Trophoblast cell (in vitro differentiated cells and primary cell): ENCODE results near the gene FOXL3.

Source experiments
- DNase-seq, 2 donors: peaks; one replicate each; pipeline ENCODE4 v3.0.0-alpha.2; 2016
- H2AFZ ChIP-seq: 2 replicates; pipeline ENCODE4 v1.6.1; 2013; ENCODE audit warnings: low read length, moderate library complexity, mild to moderate bottlenecking; ENCODE audit not compliant: insufficient read depth, poor library complexity
- H2AK5ac ChIP-seq: 2 replicates; pipeline ENCODE4 v1.6.1; 2013; ENCODE audit warnings: mild to moderate bottlenecking, low read length
- H2BK120ac ChIP-seq: 2 replicates; pipeline ENCODE4 v1.6.1; 2013; ENCODE audit warnings: low read length, mild to moderate bottlenecking, moderate library complexity; ENCODE audit not compliant: insufficient read depth, poor library complexity
- H2BK12ac ChIP-seq: 2 replicates; pipeline ENCODE4 v1.6.1; 2013; ENCODE audit warnings: mild to moderate bottlenecking, low read length, moderate library complexity
- H2BK5ac ChIP-seq: 2 replicates; pipeline ENCODE4 v1.6.1; 2013; ENCODE audit warnings: low read length, low read depth, moderate library complexity, mild to moderate bottlenecking; ENCODE audit not compliant: poor library complexity
- H3K14ac ChIP-seq: 2 replicates; pipeline ENCODE4 v1.6.1; 2013; ENCODE audit warnings: mild to moderate bottlenecking, low read length
- H3K18ac ChIP-seq: 2 replicates; pipeline ENCODE4 v1.6.1; 2013; ENCODE audit warnings: mild to moderate bottlenecking, low read length
- H3K23ac ChIP-seq: 2 replicates; pipeline ENCODE4 v1.6.1; 2013; ENCODE audit warnings: low read length
- H3K27ac ChIP-seq: 2 replicates; pipeline ENCODE4 v1.5.1; 2013; ENCODE audit warnings: low read depth, mild to moderate bottlenecking, inconsistent platforms, low read length, moderate library complexity
- H3K27me3 ChIP-seq: 2 replicates; pipeline ENCODE4 v1.6.1; 2013; ENCODE audit warnings: inconsistent platforms, mild to moderate bottlenecking, low read length, moderate library complexity; ENCODE audit not compliant: insufficient read depth
- H3K36me3 ChIP-seq, 2 experiments: 1 replicate in 1 of 2; 2 replicates in 1 of 2; pipeline ENCODE4 v1.6.1; 2013; ENCODE audit warnings: low read length in 2 of 2, mild to moderate bottlenecking in 2 of 2, moderate library complexity in 1 of 2; ENCODE audit not compliant: insufficient read depth in 2 of 2, control insufficient read depth in 1 of 2
- H3K4ac ChIP-seq: 2 replicates; pipeline ENCODE4 v1.6.1; 2013; ENCODE audit warnings: low read depth, mild to moderate bottlenecking, low read length, moderate library complexity
- H3K4me1 ChIP-seq, 2 experiments: 1 replicate in 1 of 2; 2 replicates in 1 of 2; pipeline ENCODE4 v1.6.1; 2013; ENCODE audit warnings: low read length in 2 of 2, mild to moderate bottlenecking in 2 of 2, moderate library complexity in 1 of 2; ENCODE audit not compliant: insufficient read depth in 2 of 2, control insufficient read depth in 1 of 2
- H3K4me2 ChIP-seq: 2 replicates; pipeline ENCODE4 v1.6.1; 2013; ENCODE audit warnings: inconsistent platforms, mild to moderate bottlenecking, low read length, moderate library complexity
- H3K4me3 ChIP-seq: 2 replicates; pipeline ENCODE4 v1.5.1; 2013; ENCODE audit warnings: mild to moderate bottlenecking, low read depth, low read length, inconsistent platforms
- H3K79me1 ChIP-seq: one replicate; pipeline ENCODE4 v1.6.1; 2013; ENCODE audit warnings: low read length
- H3K79me2 ChIP-seq: 2 replicates; pipeline ENCODE4 v1.6.1; 2013; ENCODE audit warnings: low read length, mild to moderate bottlenecking; ENCODE audit not compliant: control insufficient read depth, insufficient read depth, poor library complexity
- H3K9ac ChIP-seq: 2 replicates; pipeline ENCODE4 v1.6.1; 2013; ENCODE audit warnings: mild to moderate bottlenecking, low read length
- H3K9me3 ChIP-seq: 2 replicates; pipeline ENCODE4 v1.6.1; 2013; ENCODE audit warnings: low read depth, mild to moderate bottlenecking, control low read depth, inconsistent platforms, low read length; ENCODE audit not compliant: insufficient read depth
- H4K12ac ChIP-seq: 2 replicates; pipeline ENCODE4 v1.6.1; 2013; ENCODE audit warnings: low read depth, mild to moderate bottlenecking, low read length, moderate library complexity
- H4K8ac ChIP-seq: 2 replicates; pipeline ENCODE4 v1.6.1; 2013; ENCODE audit warnings: low read depth, mild to moderate bottlenecking, low read length, moderate library complexity
- H4K91ac ChIP-seq: one replicate; pipeline ENCODE4 v1.6.1; 2013; ENCODE audit warnings: low read depth, mild to moderate bottlenecking, low read length, moderate library complexity
- WGBS: extraction: QIAGEN DNeasy Blood & Tissue Kit; methylation state at CpG from one replicate; pipeline ENCODE4 v1.1.7; 2013; ENCODE audit warnings: missing lambda C conversion rate; ENCODE audit not compliant: insufficient read length, insufficient coverage; ENCODE audit errors: extremely low coverage; 5-methylcytosine and 5-hydroxymethylcytosine counted together

Gene FOXL3

DNA sequence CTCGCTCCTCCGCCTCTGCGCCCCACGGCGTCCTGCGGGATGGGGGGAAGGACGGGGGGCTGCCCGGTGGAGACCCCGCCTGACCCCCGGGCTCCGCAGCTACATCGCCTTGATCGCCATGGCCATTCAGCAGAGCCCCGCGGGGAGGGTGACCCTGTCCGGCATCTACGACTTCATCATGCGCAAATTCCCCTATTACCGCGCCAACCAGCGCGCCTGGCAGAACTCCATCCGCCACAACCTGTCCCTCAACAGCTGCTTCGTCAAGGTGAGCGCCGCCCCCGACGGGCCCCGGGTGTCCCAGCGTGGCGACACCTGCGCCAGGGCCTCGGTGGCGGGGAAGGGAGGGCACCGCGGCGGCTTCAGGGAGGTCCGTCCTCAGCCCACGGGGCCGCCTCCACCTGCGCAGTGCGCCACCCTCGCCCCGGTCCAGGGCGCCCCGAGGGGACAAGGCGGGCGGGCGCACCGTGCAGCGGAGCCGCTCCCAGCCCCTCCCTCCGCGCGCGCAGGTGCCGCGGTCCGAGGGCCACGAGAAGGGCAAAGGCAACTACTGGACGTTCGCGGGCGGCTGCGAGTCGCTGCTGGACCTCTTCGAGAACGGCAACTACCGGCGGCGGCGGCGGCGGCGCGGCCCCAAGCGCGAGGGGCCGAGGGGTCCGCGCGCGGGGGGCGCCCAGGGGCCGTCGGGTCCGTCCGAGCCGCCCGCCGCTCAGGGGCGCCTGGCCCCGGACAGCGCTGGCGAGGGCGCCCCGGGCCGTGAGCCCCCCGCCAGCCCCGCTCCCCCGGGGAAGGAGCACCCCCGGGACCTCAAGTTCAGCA, 793 bp downstream of the FOXL3 start:
- no peak overlapping the region for H3K9ac ChIP-seq
- peaks cover 10% of the 10 kb centered on the region for H3K9me3 ChIP-seq
- no peak overlapping the region for H2BK5ac ChIP-seq
- H2BK120ac ChIP-seq: no peak overlapping the region
- H3K4me1 ChIP-seq: no peaks in the 10 kb centered on the region
- DNase-seq: no peak
- no peak overlapping the region for H2AFZ ChIP-seq
- H4K8ac ChIP-seq: no peak overlapping the region
- H3K4me2 ChIP-seq: no peak overlapping the region
- H3K27me3 ChIP-seq: peaks cover 26% of the 10 kb centered on the region
- no peak overlapping the region for H3K4me3 ChIP-seq
- no peaks in the 10 kb centered on the region for H3K36me3 ChIP-seq
- no peaks in the 10 kb centered on the region for H3K79me2 ChIP-seq
- no peak overlapping the region for H4K12ac ChIP-seq
- no peak overlapping the region for H3K4ac ChIP-seq
- WGBS: no CpG with 5 or more reads among the region's 102 CpGs
- no peak overlapping the region for H3K23ac ChIP-seq
- no peak overlapping the region for H2BK12ac ChIP-seq
- H3K14ac ChIP-seq: no peak overlapping the region
- H3K79me1 ChIP-seq: no peaks in the 10 kb centered on the region
- no peak overlapping the region for H2AK5ac ChIP-seq
- no peak overlapping the region for H3K27ac ChIP-seq
- no peak overlapping the region for H3K18ac ChIP-seq
- no peak overlapping the region for H4K91ac ChIP-seq

DNA sequence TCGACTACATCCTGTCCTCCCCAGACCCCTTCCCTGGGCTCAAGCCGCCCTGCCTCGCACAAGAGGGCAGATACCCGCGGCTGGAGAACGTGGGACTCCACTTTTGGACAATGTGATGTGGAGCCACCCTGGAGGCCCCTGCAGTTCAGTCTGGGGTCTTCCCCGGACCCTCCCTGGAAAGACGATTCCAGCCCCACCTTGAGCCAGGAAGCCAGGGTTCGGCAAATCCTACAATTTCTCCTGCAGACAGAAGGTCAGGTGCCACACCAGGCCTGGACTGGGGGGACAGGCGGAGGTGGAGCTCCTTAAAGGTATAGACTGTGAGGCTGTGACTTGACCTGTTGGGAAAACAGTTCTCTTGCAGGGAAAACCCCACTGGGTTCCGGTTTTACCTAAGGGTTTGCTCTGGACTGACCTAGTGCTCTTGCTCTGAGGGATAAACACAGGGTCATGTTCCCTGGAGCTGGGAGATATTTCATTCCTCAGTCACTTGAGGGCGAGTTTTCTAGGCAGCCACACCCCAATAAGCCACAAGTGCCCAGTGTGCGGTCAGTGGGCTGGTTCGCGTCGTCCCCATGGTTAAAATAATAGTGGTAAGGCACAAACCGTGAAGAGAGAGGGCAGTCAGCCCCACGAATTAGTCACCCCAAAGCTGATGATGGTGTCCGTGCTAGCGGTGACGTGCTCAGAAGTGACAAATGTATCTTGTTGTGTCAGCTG, 1.6 kb downstream of the FOXL3 start:
- no peaks in the 10 kb centered on the region for H3K36me3 ChIP-seq
- H3K4me2 ChIP-seq: no peak overlapping the region
- no peak overlapping the region for H3K18ac ChIP-seq
- H3K9me3 ChIP-seq: peaks cover 10% of the 10 kb centered on the region
- no peak for DNase-seq
- H4K91ac ChIP-seq: no peak overlapping the region
- H3K23ac ChIP-seq: no peak overlapping the region
- peaks cover 26% of the 10 kb centered on the region for H3K27me3 ChIP-seq
- H4K12ac ChIP-seq: no peak overlapping the region
- H2AFZ ChIP-seq: no peak overlapping the region
- WGBS: no CpG with 5 or more reads among the region's 21 CpGs
- H2BK5ac ChIP-seq: no peak overlapping the region
- no peak overlapping the region for H3K9ac ChIP-seq
- H3K27ac ChIP-seq: no peak overlapping the region
- H2AK5ac ChIP-seq: no peak overlapping the region
- H4K8ac ChIP-seq: no peak overlapping the region
- no peak overlapping the region for H3K4me3 ChIP-seq
- no peak overlapping the region for H2BK120ac ChIP-seq
- no peaks in the 10 kb centered on the region for H3K4me1 ChIP-seq
- no peak overlapping the region for H3K14ac ChIP-seq
- H2BK12ac ChIP-seq: no peak overlapping the region
- H3K4ac ChIP-seq: no peak overlapping the region
- H3K79me1 ChIP-seq: no peaks in the 10 kb centered on the region
- no peaks in the 10 kb centered on the region for H3K79me2 ChIP-seq

DNA sequence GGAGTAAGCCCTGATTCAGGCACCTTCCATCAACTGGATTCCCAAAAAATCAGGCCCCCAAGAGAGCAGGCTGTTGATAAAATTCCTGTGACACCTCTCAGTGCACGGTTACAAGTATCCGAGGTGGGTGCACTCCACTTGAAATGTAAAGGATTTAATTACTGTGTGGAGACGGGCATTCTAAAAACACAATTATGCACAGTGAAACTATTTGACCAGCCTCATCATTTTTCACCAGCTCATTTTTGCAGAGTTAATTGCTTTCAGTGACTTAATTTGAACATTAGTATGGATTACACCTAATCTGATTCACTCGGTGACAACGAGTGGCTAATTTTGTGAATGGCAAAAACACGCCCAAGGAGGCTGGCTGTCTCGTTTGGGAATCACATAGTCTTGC, 2.3 kb downstream of the FOXL3 start:
- Histone ChIP-seq H3K9ac (no peak overlapping the region), H3K9me3 (peaks cover 10% of the 10 kb centered on the region), H4K12ac (no peak overlapping the region), H3K4me1 (no peaks in the 10 kb centered on the region), H4K8ac (no peak overlapping the region), H3K27me3 (peaks cover 26% of the 10 kb centered on the region), H3K36me3 (no peaks in the 10 kb centered on the region), H3K18ac (no peak overlapping the region), H2BK12ac (no peak overlapping the region), H3K27ac (no peak overlapping the region), H3K14ac (no peak overlapping the region), H4K91ac (no peak overlapping the region), H3K79me1 (no peaks in the 10 kb centered on the region), H2AFZ (no peak overlapping the region), H2BK120ac (no peak overlapping the region), H3K23ac (no peak overlapping the region), H2AK5ac (no peak overlapping the region), H2BK5ac (no peak overlapping the region), H3K4me3 (no peak overlapping the region), H3K4me2 (no peak overlapping the region), H3K4ac (no peak overlapping the region), H3K79me2 (no peaks in the 10 kb centered on the region)
- WGBS: no CpG with 5 or more reads among the region's 7 CpGs
- DNase-seq: no peak

DNA sequence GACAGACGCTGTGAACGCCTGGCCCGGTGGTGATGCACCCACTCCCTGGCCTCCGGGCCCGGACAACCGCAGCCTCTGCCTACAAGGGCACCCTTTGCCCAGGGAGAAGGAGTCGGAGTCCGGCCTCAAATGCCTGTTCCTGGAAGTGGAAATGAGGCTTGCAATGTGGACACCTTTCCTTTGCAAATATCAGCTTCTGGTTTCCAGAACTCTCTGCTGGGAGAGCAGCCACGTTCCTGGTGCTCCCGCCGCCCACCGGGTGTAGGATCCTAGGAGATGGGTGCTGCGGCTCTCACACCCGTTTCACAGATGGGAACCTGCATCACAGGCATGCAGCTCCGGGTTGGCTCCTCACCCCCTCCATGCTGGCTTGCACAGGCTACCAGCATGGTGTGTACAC, 2.9 kb downstream of the FOXL3 start:
- no peak overlapping the region for H2AK5ac ChIP-seq
- H3K4ac ChIP-seq: no peak overlapping the region
- no peak overlapping the region for H3K9ac ChIP-seq
- no peaks in the 10 kb centered on the region for H3K79me1 ChIP-seq
- no peaks in the 10 kb centered on the region for H3K36me3 ChIP-seq
- H3K4me3 ChIP-seq: no peak overlapping the region
- no peak overlapping the region for H3K4me2 ChIP-seq
- no peak overlapping the region for H4K91ac ChIP-seq
- peaks cover 10% of the 10 kb centered on the region for H3K9me3 ChIP-seq
- H2BK120ac ChIP-seq: no peak overlapping the region
- no peak overlapping the region for H2AFZ ChIP-seq
- no peak overlapping the region for H2BK5ac ChIP-seq
- peaks cover 26% of the 10 kb centered on the region for H3K27me3 ChIP-seq
- H4K8ac ChIP-seq: no peak overlapping the region
- no peak overlapping the region for H3K23ac ChIP-seq
- H2BK12ac ChIP-seq: no peak overlapping the region
- H3K79me2 ChIP-seq: no peaks in the 10 kb centered on the region
- WGBS: no CpG with 5 or more reads among the region's 15 CpGs
- H3K18ac ChIP-seq: no peak overlapping the region
- no peak overlapping the region for H3K27ac ChIP-seq
- H3K4me1 ChIP-seq: no peaks in the 10 kb centered on the region
- DNase-seq: no peak
- no peak overlapping the region for H3K14ac ChIP-seq
- no peak overlapping the region for H4K12ac ChIP-seq
